Retinal pigment epithelial cell (primary cell): Measurements from ENCODE around the gene PROM2.

ENCODE experiments used
- DNase-seq: peaks from one replicate; pipeline ENCODE4 v3.0.0-alpha.2; 2010; ENCODE audit warnings: low read depth
- H3K4me3 ChIP-seq: 2 replicates; pipeline ENCODE4 v1.5.1; 2011; ENCODE audit warnings: mild to moderate bottlenecking, low read length, control low read depth, moderate library complexity
- TF ChIP-seq, protein P1 (sequence below): conservative IDR thresholded peaks from 2 replicates; pipeline ENCODE4 v1.5.1; 2011; ENCODE audit warnings: low read depth, low read length, control low read depth, inconsistent platforms

Gene PROM2

DNA sequence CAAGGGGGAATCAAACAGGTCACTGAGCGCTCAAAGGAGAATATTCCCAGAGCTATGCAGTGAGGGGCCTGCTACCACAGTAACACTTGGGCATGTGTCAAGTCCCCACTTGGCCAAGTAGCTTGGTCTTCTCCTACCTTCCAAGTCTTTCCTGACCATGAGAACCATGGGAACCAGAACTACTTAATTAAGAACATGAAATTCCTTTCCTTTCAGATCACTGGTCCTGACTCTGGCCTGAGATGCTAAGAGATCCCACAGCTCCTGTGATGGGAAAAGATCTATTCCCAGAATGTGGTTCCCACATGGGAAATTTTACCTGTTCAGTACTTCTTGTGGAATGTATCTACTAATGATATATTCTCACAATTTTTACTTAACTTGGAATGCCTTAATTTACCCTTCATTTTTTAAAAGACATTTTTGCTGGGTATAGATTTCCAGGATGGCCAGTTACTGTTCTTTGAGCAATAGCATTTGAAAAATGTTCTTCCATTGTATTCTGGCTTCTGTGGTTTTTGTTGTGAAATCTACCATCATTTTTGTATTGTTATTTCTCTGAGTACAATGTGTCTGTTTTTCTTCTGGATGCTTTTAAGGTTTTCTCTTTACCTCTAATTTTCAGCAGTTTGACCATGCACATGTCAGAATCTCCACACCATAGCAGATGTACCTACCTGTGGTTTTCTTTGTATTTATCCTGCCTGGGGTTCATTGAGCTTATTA, 60.8 kb downstream of the PROM2 start:
- H3K4me3 ChIP-seq = no peak overlapping the region
- TF ChIP-seq, protein P1, sequence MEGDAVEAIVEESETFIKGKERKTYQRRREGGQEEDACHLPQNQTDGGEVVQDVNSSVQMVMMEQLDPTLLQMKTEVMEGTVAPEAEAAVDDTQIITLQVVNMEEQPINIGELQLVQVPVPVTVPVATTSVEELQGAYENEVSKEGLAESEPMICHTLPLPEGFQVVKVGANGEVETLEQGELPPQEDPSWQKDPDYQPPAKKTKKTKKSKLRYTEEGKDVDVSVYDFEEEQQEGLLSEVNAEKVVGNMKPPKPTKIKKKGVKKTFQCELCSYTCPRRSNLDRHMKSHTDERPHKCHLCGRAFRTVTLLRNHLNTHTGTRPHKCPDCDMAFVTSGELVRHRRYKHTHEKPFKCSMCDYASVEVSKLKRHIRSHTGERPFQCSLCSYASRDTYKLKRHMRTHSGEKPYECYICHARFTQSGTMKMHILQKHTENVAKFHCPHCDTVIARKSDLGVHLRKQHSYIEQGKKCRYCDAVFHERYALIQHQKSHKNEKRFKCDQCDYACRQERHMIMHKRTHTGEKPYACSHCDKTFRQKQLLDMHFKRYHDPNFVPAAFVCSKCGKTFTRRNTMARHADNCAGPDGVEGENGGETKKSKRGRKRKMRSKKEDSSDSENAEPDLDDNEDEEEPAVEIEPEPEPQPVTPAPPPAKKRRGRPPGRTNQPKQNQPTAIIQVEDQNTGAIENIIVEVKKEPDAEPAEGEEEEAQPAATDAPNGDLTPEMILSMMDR = no peak
- no peak for DNase-seq

DNA sequence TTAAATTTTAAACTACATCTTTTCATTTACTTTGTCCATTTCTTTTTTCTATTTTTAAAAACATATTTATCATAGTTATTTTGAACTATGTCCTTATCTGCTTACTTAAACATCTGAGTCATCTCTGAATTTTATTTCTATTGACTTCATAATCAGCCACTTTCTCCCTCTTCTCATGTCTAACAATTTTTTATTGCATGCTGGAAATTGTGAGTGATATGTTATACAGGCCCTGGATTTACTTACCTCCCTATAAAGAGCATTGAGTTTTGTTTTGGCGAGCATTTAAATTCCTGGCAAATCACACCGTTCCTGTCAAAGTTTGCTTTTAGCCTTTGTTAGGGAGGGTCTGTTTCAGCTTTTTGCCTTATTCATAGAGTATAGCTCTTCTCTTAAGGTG, 62.2 kb downstream of the PROM2 start:
- TF ChIP-seq, protein P1 = no peak
- H3K4me3 ChIP-seq = no peak overlapping the region
- no peak for DNase-seq

DNA sequence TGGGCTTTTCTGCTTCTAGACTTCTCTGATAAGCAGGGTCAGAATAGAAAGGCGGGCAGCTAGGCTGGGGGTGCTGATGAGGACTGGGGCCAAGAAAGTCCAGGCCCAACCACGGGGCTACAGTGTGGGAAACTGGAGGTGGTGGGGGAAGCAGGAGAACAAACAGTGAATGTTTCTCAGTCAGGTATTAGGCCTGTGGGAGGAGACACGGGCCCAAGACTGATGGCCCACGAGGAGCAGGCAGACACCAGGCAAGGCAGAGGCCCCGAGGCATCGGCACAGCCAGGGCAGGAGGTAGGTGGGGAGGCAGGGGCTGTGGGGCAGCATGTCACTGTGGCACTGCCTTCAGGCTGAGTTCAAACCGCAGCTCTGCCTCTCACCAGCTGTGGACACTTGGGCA, 63.6 kb downstream of the PROM2 start:
- DNase-seq = no peak
- no peak overlapping the region for H3K4me3 ChIP-seq
- TF ChIP-seq, protein P1 = no peak
